ENCODE results near the gene ERH. TPM values are rescaled to one million over a fixed set of nuclear protein-coding genes. Genes with fewer than 3 reads are reported as not detected.
A peak's percentile ranks its signal among the peaks of the same experiment; 100 is the strongest.

Gene ERH
- total and polyA plus RNA-seq, 2 donors: 190 to 192 TPM

DNA sequence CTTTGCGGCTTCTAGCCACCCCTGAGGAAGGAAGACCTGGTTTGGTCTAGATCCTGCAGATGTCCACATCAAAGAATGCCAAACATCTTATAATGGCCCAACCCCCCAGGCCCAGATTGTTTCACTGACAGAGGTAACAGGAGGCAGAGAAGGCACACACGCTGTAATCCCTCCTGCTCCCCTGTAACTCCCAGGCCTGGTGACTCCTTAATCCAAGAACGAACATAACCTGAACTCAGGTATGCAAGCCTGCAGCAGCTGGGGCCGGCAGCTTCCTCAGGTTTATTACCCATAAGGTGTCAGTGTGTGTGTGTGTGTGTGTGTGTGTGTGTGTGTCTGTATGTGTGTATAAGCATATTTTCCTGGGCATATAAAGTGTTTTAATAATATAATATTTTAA lies 52.7 kb downstream of the ERH start:
- Histone ChIP-seq H3K4me1 (ENCODE audit: control insufficient read depth in 2 of 2, insufficient read depth in 2 of 2, low read length in 2 of 2) (no peaks in the 10 kb centered on the region), H3K27ac (ENCODE audit: low read depth in 1 of 2, low read length in 1 of 2) (no peak overlapping the region), H3K36me3 (ENCODE audit: control insufficient read depth in 2 of 2, insufficient read depth in 2 of 2, low read length in 1 of 2) (no peaks in the 10 kb centered on the region), H3K27me3 (ENCODE audit: control insufficient read depth in 2 of 2, insufficient read depth in 1 of 2, low read length in 1 of 2) (peaks cover 0 to 7% of the 10 kb centered on the region in 2 donors), H3K9me3 (ENCODE audit: control insufficient read depth in 2 of 2, insufficient read depth in 1 of 2, low read length in 1 of 2) (no peaks in the 10 kb centered on the region), H3K4me3 (ENCODE audit: low read length in 2 of 2) (no peak overlapping the region)
- WGBS: 49% methylated on average over 4 of the region's 4 CpGs
- DNase-seq (ENCODE audit: low read depth in 6 of 9, low spot score in 9 of 9): no peak

DNA sequence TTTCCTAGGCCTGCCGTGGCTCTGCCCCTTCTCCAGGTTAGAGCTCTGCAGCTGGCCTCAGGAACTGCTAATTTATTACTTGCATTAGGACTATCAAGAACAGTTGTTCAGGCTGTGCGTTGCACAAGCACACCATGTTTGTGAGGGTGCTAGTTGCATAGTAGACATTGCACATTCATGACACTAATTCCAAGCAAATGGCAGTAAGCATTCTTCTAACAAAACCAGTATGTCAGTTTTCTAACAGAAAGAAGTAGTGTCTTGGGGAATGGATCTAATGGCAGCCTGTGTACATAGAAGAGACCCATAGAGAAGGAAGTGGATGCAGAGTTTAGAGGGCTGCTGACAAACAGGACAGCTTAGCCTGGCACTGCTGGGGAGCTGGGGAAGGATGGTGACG lies 53.9 kb downstream of the ERH start:
- Histone ChIP-seq H3K9me3 (ENCODE audit: control insufficient read depth in 2 of 2, insufficient read depth in 1 of 2, low read length in 1 of 2) (no peaks in the 10 kb centered on the region), H3K4me3 (ENCODE audit: low read length in 2 of 2) (no peak overlapping the region), H3K4me1 (ENCODE audit: control insufficient read depth in 2 of 2, insufficient read depth in 2 of 2, low read length in 2 of 2) (no peaks in the 10 kb centered on the region), H3K36me3 (ENCODE audit: control insufficient read depth in 2 of 2, insufficient read depth in 2 of 2, low read length in 1 of 2) (no peaks in the 10 kb centered on the region), H3K27me3 (ENCODE audit: control insufficient read depth in 2 of 2, insufficient read depth in 1 of 2, low read length in 1 of 2) (peaks cover 0 to 7% of the 10 kb centered on the region in 2 donors), H3K27ac (ENCODE audit: low read depth in 1 of 2, low read length in 1 of 2) (no peak overlapping the region)
- WGBS: 97% methylated on average over 3 of the region's 3 CpGs
- no peak for DNase-seq (ENCODE audit: low read depth in 6 of 9, low spot score in 9 of 9)

DNA sequence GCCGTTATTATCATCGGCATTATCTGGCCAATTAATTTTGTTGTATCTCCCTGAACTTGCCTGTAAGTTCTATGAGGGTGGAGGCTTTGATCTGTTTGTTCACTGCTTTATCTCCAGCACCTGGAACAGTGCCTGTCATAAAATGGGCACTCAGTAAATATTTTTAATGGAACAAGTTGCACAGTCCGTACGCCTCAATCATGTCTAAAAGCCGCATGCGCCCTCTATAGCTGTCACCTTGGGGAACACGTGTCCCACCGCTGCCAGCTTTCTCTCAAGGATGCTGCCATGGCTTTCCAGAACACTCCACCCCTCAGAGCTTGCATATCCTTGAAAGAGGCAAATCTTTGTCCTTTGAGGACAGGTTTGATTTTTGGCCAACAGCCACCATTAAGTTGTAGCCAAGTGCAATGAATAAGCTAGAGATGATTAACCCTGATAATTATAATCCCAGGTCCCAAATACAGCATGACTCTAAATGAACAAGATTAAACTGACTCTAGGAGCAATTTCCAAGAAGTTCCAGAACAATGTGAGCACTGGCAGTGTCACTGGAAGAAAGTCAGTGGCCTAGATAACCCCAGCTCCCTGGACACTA lies 55.1 kb downstream of the ERH start:
- no peak for DNase-seq (ENCODE audit: low read depth in 6 of 9, low spot score in 9 of 9)
- Histone ChIP-seq H3K27ac (ENCODE audit: low read depth in 1 of 2, low read length in 1 of 2) (no peak overlapping the region), H3K4me3 (ENCODE audit: low read length in 2 of 2) (no peak overlapping the region), H3K9me3 (ENCODE audit: control insufficient read depth in 2 of 2, insufficient read depth in 1 of 2, low read length in 1 of 2) (no peaks in the 10 kb centered on the region), H3K36me3 (ENCODE audit: control insufficient read depth in 2 of 2, insufficient read depth in 2 of 2, low read length in 1 of 2) (no peaks in the 10 kb centered on the region), H3K27me3 (ENCODE audit: control insufficient read depth in 2 of 2, insufficient read depth in 1 of 2, low read length in 1 of 2) (peaks cover 0 to 7% of the 10 kb centered on the region in 2 donors), H3K4me1 (ENCODE audit: control insufficient read depth in 2 of 2, insufficient read depth in 2 of 2, low read length in 2 of 2) (no peaks in the 10 kb centered on the region)
- WGBS: 93% methylated on average over 8 of the region's 8 CpGs

DNA sequence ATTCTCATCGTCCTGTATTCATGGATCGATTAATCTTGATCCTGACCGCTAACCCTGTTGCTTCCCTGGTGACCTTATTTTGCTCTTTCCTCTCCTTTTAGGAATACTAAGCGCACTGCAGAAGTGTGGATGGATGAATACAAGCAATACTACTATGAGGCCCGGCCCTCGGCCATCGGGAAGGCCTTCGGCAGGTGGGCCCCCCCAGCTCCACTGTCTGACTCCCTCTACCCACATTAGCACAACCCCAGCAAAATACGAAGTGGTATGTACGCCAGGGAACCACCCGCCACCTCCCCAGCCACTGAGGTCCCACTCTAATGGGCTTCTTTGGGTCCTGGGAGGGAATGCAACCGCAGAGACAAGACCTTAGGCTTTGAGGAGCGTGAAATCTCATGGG lies 58.7 kb downstream of the ERH start:
- no peak for DNase-seq (ENCODE audit: low read depth in 6 of 9, low spot score in 9 of 9)
- Histone ChIP-seq H3K36me3 (ENCODE audit: control insufficient read depth in 2 of 2, insufficient read depth in 2 of 2, low read length in 1 of 2) (no peaks in the 10 kb centered on the region), H3K9me3 (ENCODE audit: control insufficient read depth in 2 of 2, insufficient read depth in 1 of 2, low read length in 1 of 2) (no peaks in the 10 kb centered on the region), H3K27me3 (ENCODE audit: control insufficient read depth in 2 of 2, insufficient read depth in 1 of 2, low read length in 1 of 2) (peaks cover 0 to 6% of the 10 kb centered on the region in 2 donors), H3K4me1 (ENCODE audit: control insufficient read depth in 2 of 2, insufficient read depth in 2 of 2, low read length in 2 of 2) (peaks cover 0 to 8% of the 10 kb centered on the region in 2 donors), H3K4me3 (ENCODE audit: low read length in 2 of 2) (no peak overlapping the region), H3K27ac (ENCODE audit: low read depth in 1 of 2, low read length in 1 of 2) (no peak overlapping the region)
- 95% methylated on average over 13 of the region's 13 CpGs for WGBS

DNA sequence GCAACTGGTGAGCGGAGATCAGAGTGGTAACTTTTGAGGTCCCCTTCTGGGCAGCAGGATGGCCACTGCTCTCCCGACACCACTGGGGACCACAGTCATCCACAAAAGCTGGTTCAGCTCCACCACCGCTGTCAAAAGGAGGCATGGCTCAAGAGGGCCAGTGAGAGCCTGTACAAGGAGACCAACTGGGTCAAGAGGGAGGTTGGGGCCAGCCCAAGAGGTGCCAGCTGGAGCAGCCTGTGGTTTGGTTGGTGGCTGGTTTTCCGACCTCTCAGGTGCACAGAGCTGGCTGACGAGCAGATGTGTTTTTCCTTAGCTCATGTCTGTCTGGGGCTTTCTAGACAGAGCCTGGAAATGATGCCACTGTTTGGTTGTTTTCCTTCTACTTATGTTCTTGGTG lies 60.1 kb downstream of the ERH start:
- Histone ChIP-seq H3K27me3 (ENCODE audit: control insufficient read depth in 2 of 2, insufficient read depth in 1 of 2, low read length in 1 of 2) (peaks cover 0 to 6% of the 10 kb centered on the region in 2 donors), H3K36me3 (ENCODE audit: control insufficient read depth in 2 of 2, insufficient read depth in 2 of 2, low read length in 1 of 2) (no peaks in the 10 kb centered on the region), H3K9me3 (ENCODE audit: control insufficient read depth in 2 of 2, insufficient read depth in 1 of 2, low read length in 1 of 2) (no peaks in the 10 kb centered on the region), H3K4me1 (ENCODE audit: control insufficient read depth in 2 of 2, insufficient read depth in 2 of 2, low read length in 2 of 2) (peaks cover 0 to 8% of the 10 kb centered on the region in 2 donors), H3K4me3 (ENCODE audit: low read length in 2 of 2) (no peak overlapping the region), H3K27ac (ENCODE audit: low read depth in 1 of 2, low read length in 1 of 2) (no peak overlapping the region)
- WGBS: 84% methylated on average over 5 of the region's 5 CpGs
- DNase-seq (ENCODE audit: low read depth in 6 of 9, low spot score in 9 of 9): no peak

DNA sequence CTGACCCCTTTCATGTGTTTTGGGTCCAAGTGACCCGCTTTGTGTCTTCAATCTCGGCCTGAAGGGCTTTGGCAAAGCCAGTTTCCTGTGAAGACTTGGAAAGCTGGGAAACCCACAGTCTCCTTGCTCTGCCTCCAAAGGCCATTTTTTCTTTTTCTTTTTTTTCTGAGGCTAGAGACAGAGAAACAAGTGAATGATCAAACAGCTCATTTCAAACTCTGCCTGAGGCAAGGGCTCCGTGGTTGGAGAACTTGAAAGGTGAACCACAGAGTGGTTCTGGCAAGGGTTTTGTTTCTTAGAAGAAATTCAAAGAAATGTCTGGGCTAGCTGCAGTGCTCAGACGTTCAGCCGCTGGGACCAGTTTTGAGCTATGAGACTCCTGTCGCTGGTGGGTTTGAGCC lies 62.7 kb downstream of the ERH start:
- H3K36me3 ChIP-seq (ENCODE audit: control insufficient read depth in 2 of 2, insufficient read depth in 2 of 2, low read length in 1 of 2): no peaks in the 10 kb centered on the region
- no peak overlapping the region for H3K4me3 ChIP-seq (ENCODE audit: low read length in 2 of 2)
- H3K27ac ChIP-seq (ENCODE audit: low read depth in 1 of 2, low read length in 1 of 2): no peak overlapping the region
- DNase-seq (ENCODE audit: low read depth in 6 of 9, low spot score in 9 of 9): peak in 2 of 9 donors; percentile 19 to 44
- H3K27me3 ChIP-seq (ENCODE audit: control insufficient read depth in 2 of 2, insufficient read depth in 1 of 2, low read length in 1 of 2): peaks cover 0 to 2% of the 10 kb centered on the region in 2 donors
- 53% methylated on average over 6 of the region's 6 CpGs for WGBS
- H3K4me1 ChIP-seq (ENCODE audit: control insufficient read depth in 2 of 2, insufficient read depth in 2 of 2, low read length in 2 of 2): peaks cover 0 to 8% of the 10 kb centered on the region in 2 donors
- no peaks in the 10 kb centered on the region for H3K9me3 ChIP-seq (ENCODE audit: control insufficient read depth in 2 of 2, insufficient read depth in 1 of 2, low read length in 1 of 2)

DNA sequence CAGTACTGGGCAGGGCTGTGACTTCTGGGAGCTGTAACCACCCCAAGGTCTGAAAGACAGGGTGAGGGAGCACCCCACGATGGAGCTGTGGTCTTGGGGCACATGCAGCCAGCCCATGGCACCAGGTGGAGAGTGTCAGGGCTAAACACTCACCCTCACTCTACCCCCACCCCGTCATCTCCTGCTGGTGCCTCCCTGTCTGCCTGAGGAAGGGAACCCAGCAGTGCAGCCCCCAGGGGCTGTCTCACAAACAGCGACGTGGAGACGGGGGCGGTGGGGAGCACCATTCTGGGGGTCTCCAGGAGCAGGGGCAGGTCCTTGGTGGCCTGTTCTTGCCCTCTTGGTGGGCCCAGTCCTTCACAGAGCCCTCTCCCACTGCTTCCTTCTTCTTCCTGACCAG lies 63.5 kb downstream of the ERH start:
- H3K36me3 ChIP-seq (ENCODE audit: control insufficient read depth in 2 of 2, insufficient read depth in 2 of 2, low read length in 1 of 2): no peaks in the 10 kb centered on the region
- H3K27ac ChIP-seq (ENCODE audit: low read depth in 1 of 2, low read length in 1 of 2): no peak overlapping the region
- DNase-seq (ENCODE audit: low read depth in 6 of 9, low spot score in 9 of 9): no peak
- WGBS: 92% methylated on average over 6 of the region's 6 CpGs
- no peak overlapping the region for H3K4me3 ChIP-seq (ENCODE audit: low read length in 2 of 2)
- peaks cover 0 to 2% of the 10 kb centered on the region in 2 donors for H3K27me3 ChIP-seq (ENCODE audit: control insufficient read depth in 2 of 2, insufficient read depth in 1 of 2, low read length in 1 of 2)
- no peaks in the 10 kb centered on the region for H3K9me3 ChIP-seq (ENCODE audit: control insufficient read depth in 2 of 2, insufficient read depth in 1 of 2, low read length in 1 of 2)
- peaks cover 0 to 8% of the 10 kb centered on the region in 2 donors for H3K4me1 ChIP-seq (ENCODE audit: control insufficient read depth in 2 of 2, insufficient read depth in 2 of 2, low read length in 2 of 2)

DNA sequence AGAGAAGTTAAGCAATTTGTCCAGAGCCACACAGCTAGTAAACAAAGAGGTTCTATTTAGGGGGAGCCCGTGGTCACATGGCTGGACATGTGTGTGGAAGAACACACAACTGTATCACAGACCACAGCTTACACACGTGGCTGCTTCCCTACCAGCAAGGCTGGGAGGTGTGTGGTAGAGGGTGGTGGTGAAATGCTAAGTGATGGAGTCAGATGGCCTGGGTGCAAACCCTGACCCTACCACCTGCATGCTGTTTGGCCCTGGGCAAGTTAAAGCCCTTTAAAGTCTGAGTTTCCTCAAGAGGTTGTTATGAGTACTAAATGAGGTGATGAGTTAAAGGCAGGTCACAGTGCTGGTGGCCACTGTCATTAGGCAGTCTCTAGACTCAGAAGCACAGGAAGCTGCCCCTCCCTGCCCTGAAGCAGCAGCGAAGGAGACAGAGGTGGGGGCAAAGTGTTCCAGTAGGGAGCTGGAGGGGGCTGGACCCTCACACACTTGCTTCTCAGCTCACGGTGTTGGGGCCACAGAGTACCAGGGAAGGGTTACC lies 64.2 kb downstream of the ERH start:
- WGBS: 67% methylated on average over 4 of the region's 4 CpGs
- no peaks in the 10 kb centered on the region for H3K9me3 ChIP-seq (ENCODE audit: control insufficient read depth in 2 of 2, insufficient read depth in 1 of 2, low read length in 1 of 2)
- no peaks in the 10 kb centered on the region for H3K36me3 ChIP-seq (ENCODE audit: control insufficient read depth in 2 of 2, insufficient read depth in 2 of 2, low read length in 1 of 2)
- peaks cover 0 to 2% of the 10 kb centered on the region in 2 donors for H3K27me3 ChIP-seq (ENCODE audit: control insufficient read depth in 2 of 2, insufficient read depth in 1 of 2, low read length in 1 of 2)
- H3K4me3 ChIP-seq (ENCODE audit: low read length in 2 of 2): no peak overlapping the region
- H3K27ac ChIP-seq (ENCODE audit: low read depth in 1 of 2, low read length in 1 of 2): no peak overlapping the region
- DNase-seq (ENCODE audit: low read depth in 6 of 9, low spot score in 9 of 9): no peak
- peaks cover 0 to 8% of the 10 kb centered on the region in 2 donors for H3K4me1 ChIP-seq (ENCODE audit: control insufficient read depth in 2 of 2, insufficient read depth in 2 of 2, low read length in 2 of 2)

DNA sequence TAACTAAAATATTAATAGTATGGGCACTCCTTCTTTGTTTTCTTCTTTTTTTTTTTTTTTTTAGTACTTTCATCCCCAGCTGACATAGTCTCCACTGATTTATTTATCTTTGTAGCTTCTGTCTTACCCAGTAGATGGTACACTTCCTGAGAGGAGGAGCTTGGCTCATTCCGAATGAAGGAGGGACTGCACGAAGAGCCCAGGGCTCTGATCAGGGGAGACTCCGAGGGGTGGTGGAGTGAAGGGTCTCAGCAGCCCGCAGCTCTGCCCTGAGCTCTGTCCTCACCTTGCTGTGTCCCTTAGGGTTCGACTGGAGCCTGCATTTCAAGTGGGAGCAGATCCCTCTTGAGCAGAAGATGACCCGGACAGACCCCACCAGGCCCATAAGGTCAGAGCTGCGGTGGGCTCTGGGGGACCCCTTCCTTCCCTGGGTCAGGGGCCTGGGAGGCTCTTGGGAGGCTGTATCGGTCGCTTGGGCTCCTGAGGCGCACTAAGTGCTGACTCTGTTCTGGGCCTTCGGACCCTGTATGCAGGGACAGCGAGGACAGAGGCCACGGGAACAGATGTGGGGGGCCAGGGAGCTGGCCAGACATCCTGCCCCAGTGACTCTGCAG lies 65.2 kb downstream of the ERH start:
- H3K4me1 ChIP-seq (ENCODE audit: control insufficient read depth in 2 of 2, insufficient read depth in 2 of 2, low read length in 2 of 2): peaks cover 0 to 8% of the 10 kb centered on the region in 2 donors
- H3K27me3 ChIP-seq (ENCODE audit: control insufficient read depth in 2 of 2, insufficient read depth in 1 of 2, low read length in 1 of 2): peaks cover 0 to 2% of the 10 kb centered on the region in 2 donors
- H3K27ac ChIP-seq (ENCODE audit: low read depth in 1 of 2, low read length in 1 of 2): no peak overlapping the region
- WGBS: 90% methylated on average over 13 of the region's 13 CpGs
- no peak for DNase-seq (ENCODE audit: low read depth in 6 of 9, low spot score in 9 of 9)
- H3K4me3 ChIP-seq (ENCODE audit: low read length in 2 of 2): no peak overlapping the region
- no peaks in the 10 kb centered on the region for H3K36me3 ChIP-seq (ENCODE audit: control insufficient read depth in 2 of 2, insufficient read depth in 2 of 2, low read length in 1 of 2)
- H3K9me3 ChIP-seq (ENCODE audit: control insufficient read depth in 2 of 2, insufficient read depth in 1 of 2, low read length in 1 of 2): no peaks in the 10 kb centered on the region
